ENCODE results near the gene TBC1D5.
A peak's percentile ranks its signal among the peaks of the same experiment; 100 is the strongest.
"Not testable (repeated sequence)": the region's sequence is repeated elsewhere in the genome, so short reads cannot be mapped to it uniquely, and the experiment has no call there.

TBC1D5 gene

GRCh38 chr3:17640466-17640865 lies 102.0 kb downstream of the TBC1D5 start:
- no peak for DNase-seq

GRCh38 chr3:17639765-17640164 lies 102.7 kb downstream of the TBC1D5 start:
- no peak for DNase-seq

DNA sequence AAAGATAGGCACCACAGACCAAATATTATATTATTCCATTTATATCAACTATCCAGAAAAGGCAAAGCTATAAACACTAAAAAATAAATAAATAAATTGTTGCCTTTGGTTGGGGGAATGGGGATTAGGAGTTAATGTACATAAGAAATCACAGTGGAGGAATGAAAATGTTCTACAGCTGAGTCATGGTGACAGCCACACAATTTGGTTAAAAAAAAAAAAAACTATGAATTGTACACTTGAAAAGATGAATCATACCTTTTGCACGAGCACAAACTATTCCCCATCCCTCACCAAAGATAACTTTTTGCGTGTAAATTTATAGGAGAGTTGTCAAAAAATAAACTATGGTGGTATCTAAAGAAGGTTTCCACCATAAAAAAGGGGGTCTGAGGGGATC lies 103.2 kb downstream of the TBC1D5 start:
- DNase-seq, result no peak

GRCh38 chr3:17638356-17638755 lies 104.1 kb downstream of the TBC1D5 start:
- DNase-seq, result no peak

DNA sequence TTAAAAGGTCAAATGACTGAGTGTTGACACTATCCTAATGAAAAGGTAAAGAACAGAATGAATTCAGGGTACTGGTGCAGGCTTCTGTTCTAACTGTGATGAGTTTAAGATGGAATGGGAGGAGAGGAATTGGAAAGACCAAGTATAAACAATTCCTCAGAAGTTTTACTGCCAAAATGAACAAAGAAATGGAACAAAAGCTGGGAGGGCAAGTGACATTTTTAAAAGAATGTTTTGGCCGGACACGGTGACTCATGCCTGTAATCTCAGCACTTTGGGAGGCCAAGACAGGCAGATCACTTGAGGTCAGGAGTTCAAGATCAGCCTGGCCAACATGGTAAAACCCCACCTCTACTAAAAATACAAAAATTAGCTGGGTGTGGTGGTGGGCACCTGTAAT lies 106.8 kb downstream of the TBC1D5 start:
- not testable (repeated sequence) for DNase-seq

- DNase-seq, result no peak
Measured at GRCh38 chr3:17634964-17635363, 107.5 kb downstream of the TBC1D5 start.

- DNase-seq, result no peak
Measured at GRCh38 chr3:17634201-17634600, 108.2 kb downstream of the TBC1D5 start.

GRCh38 chr3:17632401-17633100 lies 109.9 kb downstream of the TBC1D5 start:
- no peak for DNase-seq

- no peak for DNase-seq
Measured at GRCh38 chr3:17631609-17632008, 110.8 kb downstream of the TBC1D5 start.

DNA sequence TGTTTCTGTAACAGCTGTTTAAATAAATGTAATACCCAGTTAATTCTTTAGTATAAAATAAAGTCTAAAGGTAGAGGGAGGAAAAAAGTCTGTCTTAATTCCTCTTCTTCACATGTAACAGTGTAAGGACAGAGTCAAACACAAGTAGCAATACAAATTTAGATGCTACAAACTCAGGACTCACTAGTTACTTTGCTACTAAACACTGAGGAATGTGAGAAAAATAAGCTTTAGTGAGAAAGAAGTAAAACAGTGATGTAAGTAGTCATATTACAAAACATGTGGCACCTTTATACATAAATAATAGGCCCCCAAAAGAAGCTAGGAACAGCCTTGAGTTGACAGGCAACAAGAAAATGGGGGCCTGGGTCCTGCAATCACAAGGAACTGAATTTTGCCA lies 113.0 kb downstream of the TBC1D5 start:
- no peak for DNase-seq

GRCh38 chr3:17626395-17626794 lies 116.0 kb downstream of the TBC1D5 start:
- no peak for DNase-seq

DNA sequence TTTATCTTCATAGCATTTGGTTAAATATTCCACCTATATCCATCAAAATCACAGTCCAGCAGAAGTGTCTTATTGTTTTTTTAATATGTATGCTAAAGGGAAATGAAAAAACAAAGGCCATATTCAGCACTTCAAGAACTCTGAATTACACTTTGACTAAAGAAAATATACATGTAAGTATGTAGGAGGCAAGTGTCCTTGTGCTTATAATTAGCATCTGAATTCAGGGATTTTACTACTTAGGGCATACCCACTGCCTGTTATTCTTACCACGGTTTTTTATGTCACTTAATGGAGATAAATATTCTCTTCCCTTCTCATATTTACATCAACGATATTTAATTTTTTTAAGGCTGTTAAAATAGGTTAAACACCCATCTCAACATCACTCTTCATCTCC lies 117.3 kb downstream of the TBC1D5 start:
- DNase-seq, result no peak

GRCh38 chr3:17623464-17623863 lies 119.0 kb downstream of the TBC1D5 start:
- DNase-seq, result no peak

DNA sequence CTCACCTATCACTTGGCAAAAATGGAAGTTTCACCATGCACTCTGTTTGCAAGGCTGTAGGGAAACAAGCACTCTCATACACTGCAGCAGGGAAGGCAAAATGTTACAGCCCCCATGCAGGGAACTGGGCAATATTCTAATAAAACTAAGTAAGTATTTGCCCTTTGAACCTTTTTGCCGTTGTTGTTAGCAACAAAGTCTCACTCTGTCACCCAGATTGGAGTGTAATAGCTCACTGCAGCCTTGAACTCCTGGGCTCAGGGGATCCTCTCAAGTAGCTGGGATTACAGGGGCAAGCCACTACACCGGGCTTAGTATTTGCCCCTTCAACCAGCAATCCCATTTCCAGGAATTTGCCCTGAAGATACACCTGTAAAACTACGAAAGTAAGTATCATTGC lies 122.5 kb downstream of the TBC1D5 start:
- DNase-seq, result no peak

GRCh38 chr3:17613017-17613416 lies 129.4 kb downstream of the TBC1D5 start:
- DNase-seq, result not testable (repeated sequence)

GRCh38 chr3:17607905-17608304 lies 134.5 kb downstream of the TBC1D5 start:
- DNase-seq, result no peak

DNA sequence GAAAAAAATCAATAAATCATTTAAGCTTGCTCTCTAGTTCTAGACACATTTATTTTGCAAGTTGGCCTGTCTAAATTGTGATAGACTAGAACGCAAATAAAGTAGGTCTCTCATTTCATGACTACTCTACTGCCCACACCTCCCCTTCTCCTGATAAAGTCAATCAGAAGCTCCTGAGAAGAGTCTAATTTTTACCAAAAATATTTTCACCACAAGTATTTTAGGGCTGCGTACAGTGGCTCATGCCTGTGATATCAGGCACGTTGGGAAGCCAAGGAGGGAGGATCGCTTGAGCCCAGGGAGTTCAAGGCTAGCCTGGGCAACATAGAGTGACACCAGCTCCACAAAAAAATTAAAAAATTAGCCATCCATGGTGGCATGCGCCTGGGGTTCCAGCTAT lies 136.5 kb downstream of the TBC1D5 start:
- no peak for DNase-seq

DNA sequence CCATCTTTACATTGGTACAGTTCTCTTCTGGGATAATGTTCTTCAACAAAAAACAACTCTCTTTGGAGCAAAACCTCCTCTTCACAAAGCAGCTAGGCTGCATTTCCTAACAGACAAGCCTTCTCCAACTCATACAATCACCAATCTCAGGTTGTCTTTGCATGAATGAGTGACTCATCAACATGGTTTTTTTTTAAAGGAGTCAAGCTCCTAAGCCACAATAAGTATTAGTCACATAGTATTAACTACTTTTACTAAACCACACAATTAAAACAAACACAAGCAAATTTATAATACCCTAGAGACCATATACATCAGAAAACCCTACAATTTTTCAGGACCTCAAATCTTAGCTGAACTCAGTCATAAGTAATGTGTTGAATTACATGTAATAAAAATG lies 137.4 kb downstream of the TBC1D5 start:
- DNase-seq, result no peak

DNA sequence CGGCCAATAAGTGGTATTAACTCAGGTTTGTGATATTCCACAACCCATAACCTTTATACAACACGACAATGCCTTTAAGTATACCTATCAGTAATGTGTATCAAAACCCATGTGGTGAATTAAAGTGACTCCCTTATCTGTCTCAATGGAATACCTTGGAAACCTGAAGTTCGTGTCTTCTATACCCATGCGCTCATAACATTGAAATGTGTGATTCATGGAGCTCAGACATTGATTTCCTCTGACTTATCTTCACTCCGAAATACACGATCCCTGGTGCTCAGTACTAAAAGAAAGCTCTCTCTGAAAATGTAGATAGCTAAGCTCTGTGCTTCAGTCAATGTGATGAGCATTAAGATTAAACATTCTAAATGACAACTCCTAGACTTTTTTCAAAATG lies 140.3 kb downstream of the TBC1D5 start:
- DNase-seq, result no peak

GRCh38 chr3:17592956-17593355 lies 149.5 kb downstream of the TBC1D5 start:
- DNase-seq, result no peak

- DNase-seq, result no peak
Measured at GRCh38 chr3:17590465-17590864, 152.0 kb downstream of the TBC1D5 start.

DNA sequence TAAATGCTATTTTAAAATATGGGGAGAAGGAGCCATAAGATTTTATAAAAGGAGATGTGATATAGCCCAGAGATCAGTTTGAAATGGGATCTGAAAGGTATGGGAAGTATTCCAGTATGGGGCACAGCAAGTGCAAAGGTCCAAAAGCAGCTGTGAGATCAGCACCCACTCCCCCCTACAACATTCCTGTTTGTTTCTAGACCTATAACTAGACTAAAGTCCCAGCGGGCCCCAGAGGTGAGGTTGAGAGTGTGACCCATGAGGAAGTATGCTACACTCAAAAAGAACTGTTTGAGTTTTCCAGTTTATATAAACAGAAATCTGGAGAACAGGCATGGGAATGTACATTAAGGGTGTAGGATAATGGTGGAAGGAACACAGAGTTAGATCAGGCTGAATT lies 152.5 kb downstream of the TBC1D5 start:
- no peak for DNase-seq

GRCh38 chr3:17588422-17588821 lies 154.0 kb downstream of the TBC1D5 start:
- no peak for DNase-seq

GRCh38 chr3:17585394-17586325 lies 156.8 kb downstream of the TBC1D5 start:
- DNase-seq, result peak; percentile 11
